Endothelial cell (in vitro differentiated cells): ENCODE measurements around the gene TMED6. TPM values are rescaled to one million over a fixed set of nuclear protein-coding genes. Genes with fewer than 3 reads are reported as not detected.

ENCODE experiments used
- DNase-seq: peaks from one replicate; pipeline ENCODE4 v3.0.0; 2021; ENCODE audit warnings: low spot score
- H3K27ac Mint-ChIP-seq: one replicate; pipeline ENCODE4 v1.8.0; 2021; ENCODE audit warnings: mixed read lengths, inconsistent platforms; ENCODE audit not compliant: unreplicated experiment
- H3K27me3 Mint-ChIP-seq: one replicate; pipeline ENCODE4 v1.8.0; 2021; ENCODE audit warnings: mild to moderate bottlenecking, moderate library complexity, mixed read lengths, inconsistent platforms; ENCODE audit not compliant: unreplicated experiment
- H3K36me3 Mint-ChIP-seq: one replicate; pipeline ENCODE4 v1.8.0; 2021; ENCODE audit warnings: mild to moderate bottlenecking, low read depth, mixed read lengths, inconsistent platforms; ENCODE audit not compliant: unreplicated experiment
- H3K4me1 Mint-ChIP-seq: one replicate; pipeline ENCODE4 v1.8.0; 2021; ENCODE audit warnings: mild to moderate bottlenecking, mixed read lengths, inconsistent platforms; ENCODE audit not compliant: unreplicated experiment
- H3K4me3 Mint-ChIP-seq: one replicate; pipeline ENCODE4 v1.8.0; 2021; ENCODE audit warnings: mild to moderate bottlenecking, mixed read lengths, inconsistent platforms; ENCODE audit not compliant: unreplicated experiment
- H3K9me3 Mint-ChIP-seq: one replicate; pipeline ENCODE4 v1.8.0; 2021; ENCODE audit warnings: mixed read lengths, inconsistent platforms; ENCODE audit not compliant: unreplicated experiment
- total RNA-seq: library from RNA; stranded (reverse); fragmentation: NEBNext Ultra II Directional; extraction: Animal tissue kit (Norgen Biotek cat#: 25700); gene quantifications from one replicate; pipeline ENCODE4 v1.2.1, GENCODE V29; 2021; ENCODE audit not compliant: unreplicated experiment
- TF ChIP-seq, protein P1 (sequence below): fragments of 200-600 bp; sonication (generic); IDR thresholded peaks from one replicate; pipeline ENCODE4 v1.5.0; 2021; ENCODE audit warnings: antibody characterized with exemption; ENCODE audit not compliant: unreplicated experiment

TMED6 gene
- total RNA-seq, 1 donor from 2014 or later = 1.2 TPM

- Mint-ChIP-seq H3K9me3 (no peaks in the 10 kb centered on the region), H3K36me3 (peaks cover 3% of the 10 kb centered on the region), H3K27me3 (peaks cover 2% of the 10 kb centered on the region)
Observed at GRCh38 chr16:69348222-69348621, 3.4 kb downstream of the TMED6 start.

DNA sequence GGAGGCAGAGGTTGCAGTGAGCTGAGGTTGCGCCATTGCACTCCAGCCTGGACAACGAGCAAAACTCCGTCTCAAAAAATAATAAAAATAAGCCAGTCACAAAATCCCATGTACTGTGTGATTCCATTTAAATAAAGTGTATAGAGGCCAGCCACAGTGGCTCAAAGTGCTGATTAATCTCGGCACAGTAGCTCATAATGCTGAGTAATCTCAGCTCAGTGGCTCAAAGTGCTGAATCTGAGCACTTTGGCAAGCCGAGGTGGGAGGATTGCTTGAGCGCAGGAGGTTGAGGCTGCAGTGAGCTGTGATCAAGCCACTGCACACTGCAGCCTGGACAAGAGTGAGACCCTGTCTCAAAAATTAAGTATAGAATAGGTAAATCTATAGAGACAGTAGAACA, 4.9 kb downstream of the TMED6 start:
- Mint-ChIP-seq H3K36me3 (peaks cover 6% of the 10 kb centered on the region), H3K27me3 (peaks cover 2% of the 10 kb centered on the region), H3K27ac (no peak overlapping the region), H3K9me3 (no peaks in the 10 kb centered on the region), H3K4me3 (no peak overlapping the region), H3K4me1 (peaks cover under 1% of the 10 kb centered on the region)
- TF ChIP-seq, protein P1, sequence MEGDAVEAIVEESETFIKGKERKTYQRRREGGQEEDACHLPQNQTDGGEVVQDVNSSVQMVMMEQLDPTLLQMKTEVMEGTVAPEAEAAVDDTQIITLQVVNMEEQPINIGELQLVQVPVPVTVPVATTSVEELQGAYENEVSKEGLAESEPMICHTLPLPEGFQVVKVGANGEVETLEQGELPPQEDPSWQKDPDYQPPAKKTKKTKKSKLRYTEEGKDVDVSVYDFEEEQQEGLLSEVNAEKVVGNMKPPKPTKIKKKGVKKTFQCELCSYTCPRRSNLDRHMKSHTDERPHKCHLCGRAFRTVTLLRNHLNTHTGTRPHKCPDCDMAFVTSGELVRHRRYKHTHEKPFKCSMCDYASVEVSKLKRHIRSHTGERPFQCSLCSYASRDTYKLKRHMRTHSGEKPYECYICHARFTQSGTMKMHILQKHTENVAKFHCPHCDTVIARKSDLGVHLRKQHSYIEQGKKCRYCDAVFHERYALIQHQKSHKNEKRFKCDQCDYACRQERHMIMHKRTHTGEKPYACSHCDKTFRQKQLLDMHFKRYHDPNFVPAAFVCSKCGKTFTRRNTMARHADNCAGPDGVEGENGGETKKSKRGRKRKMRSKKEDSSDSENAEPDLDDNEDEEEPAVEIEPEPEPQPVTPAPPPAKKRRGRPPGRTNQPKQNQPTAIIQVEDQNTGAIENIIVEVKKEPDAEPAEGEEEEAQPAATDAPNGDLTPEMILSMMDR = no peak
- DNase-seq = no peak

More at GRCh38 chr16:69348222-69348621, 3.4 kb downstream of the TMED6 start:
- H3K4me3 Mint-ChIP-seq = no peak overlapping the region
- no peak overlapping the region for H3K27ac Mint-ChIP-seq
- no peak for DNase-seq
- no peaks in the 10 kb centered on the region for H3K4me1 Mint-ChIP-seq
- TF ChIP-seq, protein P1 = no peak

DNA sequence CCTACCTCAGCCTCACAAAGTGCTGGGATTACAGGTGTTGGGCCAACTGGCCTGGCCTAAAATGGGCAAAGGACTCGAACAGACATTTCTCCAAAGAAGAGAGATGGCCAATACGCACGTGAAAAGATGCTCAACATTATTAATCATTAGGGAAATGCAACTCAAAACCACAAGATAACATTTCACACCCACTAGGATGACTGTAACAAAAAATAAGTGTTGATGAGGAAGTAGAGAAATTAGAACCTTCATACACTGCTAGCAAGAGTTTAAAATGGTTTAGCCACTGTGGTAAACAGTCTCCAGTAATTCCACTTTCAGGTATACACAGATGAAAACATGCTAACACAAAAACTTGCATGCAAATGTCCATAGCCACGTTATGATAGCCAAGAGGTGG, 5.7 kb downstream of the TMED6 start:
- TF ChIP-seq, protein P1 = no peak
- DNase-seq = no peak
- Mint-ChIP-seq H3K4me3 (no peak overlapping the region), H3K9me3 (no peaks in the 10 kb centered on the region), H3K36me3 (peaks cover 13% of the 10 kb centered on the region), H3K27ac (no peak overlapping the region), H3K4me1 (peaks cover 8% of the 10 kb centered on the region), H3K27me3 (peaks cover 2% of the 10 kb centered on the region)

- Mint-ChIP-seq H3K27me3 (peaks cover 3% of the 10 kb centered on the region), H3K27ac (no peak overlapping the region), H3K36me3 (peaks cover 18% of the 10 kb centered on the region), H3K4me1 (peaks cover 22% of the 10 kb centered on the region), H3K4me3 (no peak overlapping the region), H3K9me3 (no peaks in the 10 kb centered on the region)
- TF ChIP-seq, protein P1 = no peak
- no peak for DNase-seq
Observed at GRCh38 chr16:69344171-69344570, 7.4 kb downstream of the TMED6 start.

GRCh38 chr16:69340095-69340644, 11.4 kb downstream of the TMED6 start:
- H3K27me3 Mint-ChIP-seq = peaks cover 7% of the 10 kb centered on the region
- H3K4me3 Mint-ChIP-seq = peak overlapping the region; percentile 98
- peaks cover 32% of the 10 kb centered on the region for H3K4me1 Mint-ChIP-seq
- no peaks in the 10 kb centered on the region for H3K9me3 Mint-ChIP-seq
- peaks cover 40% of the 10 kb centered on the region for H3K36me3 Mint-ChIP-seq
- DNase-seq = peak; percentile 7
- peak overlapping the region; percentile 97 for H3K27ac Mint-ChIP-seq
- TF ChIP-seq, protein P1 = no peak
